ENCODE measurements around the gene RAB5IF. TPM values are rescaled to one million over a fixed set of nuclear protein-coding genes. Genes with fewer than 3 reads are reported as not detected.

RAB5IF gene
- total and polyA plus RNA-seq, 2 donors from 2014 or later, result 71.0 to 110 TPM

DNA sequence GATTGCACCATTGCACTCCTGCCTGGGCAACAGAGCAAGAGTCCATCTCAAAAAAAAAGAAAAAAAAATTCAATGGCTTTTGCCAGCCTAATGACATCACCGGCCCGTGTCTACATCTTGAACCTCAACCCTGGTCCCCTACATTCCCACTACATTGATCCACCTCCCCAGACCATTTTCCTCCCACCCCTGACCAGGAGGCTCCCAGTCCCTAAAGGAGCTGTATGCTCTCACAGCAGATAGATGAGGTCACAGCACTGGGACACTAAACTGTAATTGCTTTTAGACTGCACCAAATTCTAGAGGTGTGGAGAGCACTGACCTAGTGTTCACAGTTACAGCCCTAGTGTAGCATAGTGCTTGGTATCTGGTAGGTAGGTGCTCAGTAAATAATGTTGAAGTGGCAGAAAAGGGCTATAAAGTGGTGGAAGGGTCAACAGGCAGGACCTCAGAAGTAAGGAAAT lies 21.5 kb upstream of the RAB5IF start:
- Histone ChIP-seq H3K4me3 (ENCODE audit: low read length in 3 of 3) (no peak overlapping the region), H3K4me1 (ENCODE audit: control insufficient read depth in 2 of 3, insufficient read depth in 2 of 3, low read depth in 1 of 3, low read length in 3 of 3) (peaks cover 0 to 14% (median 12%) of the 10 kb centered on the region in 3 donors), H3K36me3 (ENCODE audit: control insufficient read depth in 2 of 3, insufficient read depth in 3 of 3, low read length in 3 of 3) (peaks cover 6 to 17% (median 12%) of the 10 kb centered on the region in 3 donors), H3K9me3 (ENCODE audit: control insufficient read depth in 2 of 3, insufficient read depth in 1 of 3, low read length in 3 of 3) (no peaks in the 10 kb centered on the region), H3K27ac (ENCODE audit: low read depth in 2 of 2, low read length in 2 of 2) (no peak overlapping the region), H3K27me3 (ENCODE audit: control insufficient read depth, insufficient read depth, low read length) (no peaks in the 10 kb centered on the region), H3K9ac (ENCODE audit: low read length in 3 of 3) (no peak overlapping the region)
- FAIRE-seq, result no peak
- TF ChIP-seq, protein P1, sequence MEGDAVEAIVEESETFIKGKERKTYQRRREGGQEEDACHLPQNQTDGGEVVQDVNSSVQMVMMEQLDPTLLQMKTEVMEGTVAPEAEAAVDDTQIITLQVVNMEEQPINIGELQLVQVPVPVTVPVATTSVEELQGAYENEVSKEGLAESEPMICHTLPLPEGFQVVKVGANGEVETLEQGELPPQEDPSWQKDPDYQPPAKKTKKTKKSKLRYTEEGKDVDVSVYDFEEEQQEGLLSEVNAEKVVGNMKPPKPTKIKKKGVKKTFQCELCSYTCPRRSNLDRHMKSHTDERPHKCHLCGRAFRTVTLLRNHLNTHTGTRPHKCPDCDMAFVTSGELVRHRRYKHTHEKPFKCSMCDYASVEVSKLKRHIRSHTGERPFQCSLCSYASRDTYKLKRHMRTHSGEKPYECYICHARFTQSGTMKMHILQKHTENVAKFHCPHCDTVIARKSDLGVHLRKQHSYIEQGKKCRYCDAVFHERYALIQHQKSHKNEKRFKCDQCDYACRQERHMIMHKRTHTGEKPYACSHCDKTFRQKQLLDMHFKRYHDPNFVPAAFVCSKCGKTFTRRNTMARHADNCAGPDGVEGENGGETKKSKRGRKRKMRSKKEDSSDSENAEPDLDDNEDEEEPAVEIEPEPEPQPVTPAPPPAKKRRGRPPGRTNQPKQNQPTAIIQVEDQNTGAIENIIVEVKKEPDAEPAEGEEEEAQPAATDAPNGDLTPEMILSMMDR (IDR thresholded peaks at IDR 0.05; ENCODE audit: borderline replicate concordance, extremely low read depth, insufficient read depth), result no peak
- intact Hi-C loops (cut with DNase I), result no loop called here
- no peak for DNase-seq

DNA sequence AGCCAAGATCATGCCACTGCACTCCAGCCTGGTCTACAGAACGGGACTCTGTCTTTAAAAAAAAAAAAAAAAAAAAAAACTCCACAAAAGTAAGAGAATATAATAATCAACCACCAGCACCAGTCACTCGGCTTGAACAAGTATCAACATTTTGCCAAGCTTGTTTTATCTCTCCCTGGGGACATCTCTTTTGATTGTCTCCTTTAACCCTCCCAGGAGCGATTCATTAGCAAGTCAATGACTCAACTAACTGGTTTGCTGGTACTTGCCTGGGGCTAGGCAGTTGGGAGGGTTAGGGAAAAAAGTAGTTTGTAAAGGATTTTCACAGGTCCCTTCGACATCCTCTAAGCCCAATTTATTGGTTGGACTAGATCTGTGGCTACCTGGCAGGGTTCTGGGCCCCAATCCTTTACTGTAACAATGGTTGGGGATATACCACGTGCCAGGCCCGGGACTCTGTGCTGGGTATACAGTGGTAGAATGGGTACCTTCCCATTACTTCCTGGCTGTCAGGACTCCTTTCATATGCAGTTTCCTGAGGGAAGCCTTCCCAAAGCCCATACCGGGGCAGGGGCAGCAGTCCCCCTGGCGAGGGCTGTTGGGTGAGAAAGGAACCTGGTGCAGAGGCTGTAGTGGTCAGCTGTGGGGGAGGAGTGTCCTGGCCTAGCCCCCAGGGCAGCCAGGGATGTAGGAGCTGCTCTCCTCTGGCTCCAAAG lies 20.0 kb upstream of the RAB5IF start:
- intact Hi-C loops (cut with DNase I), result no loop called here
- Histone ChIP-seq H3K9ac (ENCODE audit: low read length in 3 of 3) (no peak overlapping the region), H3K27me3 (ENCODE audit: control insufficient read depth, insufficient read depth, low read length) (no peaks in the 10 kb centered on the region), H3K36me3 (ENCODE audit: control insufficient read depth in 2 of 3, insufficient read depth in 3 of 3, low read length in 3 of 3) (peaks cover 3 to 14% (median 9%) of the 10 kb centered on the region in 3 donors), H3K4me3 (ENCODE audit: low read length in 3 of 3) (no peak overlapping the region), H3K9me3 (ENCODE audit: control insufficient read depth in 2 of 3, insufficient read depth in 1 of 3, low read length in 3 of 3) (no peaks in the 10 kb centered on the region), H3K4me1 (ENCODE audit: control insufficient read depth in 2 of 3, insufficient read depth in 2 of 3, low read depth in 1 of 3, low read length in 3 of 3) (peaks cover 0 to 5% (median 0%) of the 10 kb centered on the region in 3 donors), H3K27ac (ENCODE audit: low read depth in 2 of 2, low read length in 2 of 2) (no peak overlapping the region)
- DNase-seq (no peak), FAIRE-seq (no peak)
- TF ChIP-seq, protein P1 (IDR thresholded peaks at IDR 0.05; ENCODE audit: borderline replicate concordance, extremely low read depth, insufficient read depth), result no peak

DNA sequence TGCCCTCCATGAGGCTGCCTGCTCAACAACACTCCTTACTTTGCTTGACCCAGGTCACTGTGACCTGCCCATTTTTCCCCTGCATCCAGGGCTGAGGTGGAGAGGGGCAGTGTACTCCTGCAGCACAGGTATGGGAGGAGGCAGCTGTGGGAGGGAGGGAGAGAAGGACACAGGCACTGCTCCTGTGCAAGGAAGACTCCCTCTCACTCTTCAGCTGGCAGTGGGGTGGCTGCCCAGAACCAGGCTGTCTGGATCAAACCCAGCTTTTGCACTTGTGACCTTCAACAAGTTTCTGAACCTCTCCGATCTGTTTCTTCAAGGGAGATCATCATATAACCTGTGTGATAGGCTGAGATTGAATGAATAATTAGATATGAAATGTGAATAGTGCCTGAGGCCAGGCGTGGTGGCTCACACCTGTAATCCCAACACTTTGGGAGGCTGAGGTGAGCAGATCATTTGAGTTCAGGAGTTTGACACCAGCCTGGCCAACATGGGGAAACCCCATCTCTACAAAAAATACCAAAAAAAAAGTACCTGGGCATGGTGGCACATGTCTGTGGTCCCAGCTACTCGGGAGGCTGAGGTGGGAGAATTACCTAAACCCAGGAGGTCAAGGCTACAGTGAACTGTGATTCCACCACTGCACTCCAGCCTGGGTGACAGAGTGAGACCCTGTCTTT lies 18.1 kb upstream of the RAB5IF start:
- peaks cover 3 to 4% (median 4%) of the 10 kb centered on the region in 3 donors for H3K36me3 ChIP-seq (ENCODE audit: control insufficient read depth in 2 of 3, insufficient read depth in 3 of 3, low read length in 3 of 3)
- intact Hi-C loops (cut with DNase I), result no loop called here
- H3K4me1 ChIP-seq (ENCODE audit: control insufficient read depth in 2 of 3, insufficient read depth in 2 of 3, low read depth in 1 of 3, low read length in 3 of 3), result peaks cover 0 to 2% (median 0%) of the 10 kb centered on the region in 3 donors
- TF ChIP-seq, protein P1 (IDR thresholded peaks at IDR 0.05; ENCODE audit: borderline replicate concordance, extremely low read depth, insufficient read depth), result no peak
- FAIRE-seq, result no peak
- DNase-seq, result no peak
- H3K4me3 ChIP-seq (ENCODE audit: low read length in 3 of 3), result no peak overlapping the region
- no peak overlapping the region for H3K9ac ChIP-seq (ENCODE audit: low read length in 3 of 3)
- H3K27ac ChIP-seq (ENCODE audit: low read depth in 2 of 2, low read length in 2 of 2), result no peak overlapping the region
- H3K9me3 ChIP-seq (ENCODE audit: control insufficient read depth in 2 of 3, insufficient read depth in 1 of 3, low read length in 3 of 3), result no peaks in the 10 kb centered on the region
- no peaks in the 10 kb centered on the region for H3K27me3 ChIP-seq (ENCODE audit: control insufficient read depth, insufficient read depth, low read length)

Data from kidney (tissue), 14 donors.